OCI-LY7 (cell line): ENCODE results near the gene TRIO.

Source experiments
- EZH2phosphoT487 ChIP-seq: fragments of 200-600 bp; sonication (generic); IDR thresholded peaks from 2 replicates; pipeline ENCODE4 v1.6.1; 2018; ENCODE audit warnings: low read depth, borderline replicate concordance, mild to moderate bottlenecking, mixed run types, antibody characterized with exemption, low read length, moderate library complexity, mixed read lengths
- TF ChIP-seq, protein P1 (sequence below): fragments of 200-600 bp; sonication (generic); conservative IDR thresholded peaks from 2 replicates; pipeline ENCODE4 v1.5.1; 2014; ENCODE audit warnings: mild to moderate bottlenecking, antibody characterized with exemption, low read length, moderate library complexity, mixed read lengths

- TF ChIP-seq, protein P1, sequence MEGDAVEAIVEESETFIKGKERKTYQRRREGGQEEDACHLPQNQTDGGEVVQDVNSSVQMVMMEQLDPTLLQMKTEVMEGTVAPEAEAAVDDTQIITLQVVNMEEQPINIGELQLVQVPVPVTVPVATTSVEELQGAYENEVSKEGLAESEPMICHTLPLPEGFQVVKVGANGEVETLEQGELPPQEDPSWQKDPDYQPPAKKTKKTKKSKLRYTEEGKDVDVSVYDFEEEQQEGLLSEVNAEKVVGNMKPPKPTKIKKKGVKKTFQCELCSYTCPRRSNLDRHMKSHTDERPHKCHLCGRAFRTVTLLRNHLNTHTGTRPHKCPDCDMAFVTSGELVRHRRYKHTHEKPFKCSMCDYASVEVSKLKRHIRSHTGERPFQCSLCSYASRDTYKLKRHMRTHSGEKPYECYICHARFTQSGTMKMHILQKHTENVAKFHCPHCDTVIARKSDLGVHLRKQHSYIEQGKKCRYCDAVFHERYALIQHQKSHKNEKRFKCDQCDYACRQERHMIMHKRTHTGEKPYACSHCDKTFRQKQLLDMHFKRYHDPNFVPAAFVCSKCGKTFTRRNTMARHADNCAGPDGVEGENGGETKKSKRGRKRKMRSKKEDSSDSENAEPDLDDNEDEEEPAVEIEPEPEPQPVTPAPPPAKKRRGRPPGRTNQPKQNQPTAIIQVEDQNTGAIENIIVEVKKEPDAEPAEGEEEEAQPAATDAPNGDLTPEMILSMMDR, result no peak
- TF ChIP-seq EZH2phosphoT487, result no peak
Measured at GRCh38 chr5:14153932-14154731, 11.0 kb downstream of the TRIO start.
